Stimulated activated CD8-positive, alpha-beta memory T cell treated with anti-CD3 and anti-CD28 coated beads, Interleukin-7, amount 100 ng/mL, for 1 hour (primary cell): ENCODE results near the gene FARP1.

Experiments used
- DNase-seq, 2 donors: peaks; one replicate each; pipeline ENCODE4 v3.0.0-alpha.2; 2020; ENCODE audit warnings: low read depth in 2 of 2

The FARP1 gene

DNA sequence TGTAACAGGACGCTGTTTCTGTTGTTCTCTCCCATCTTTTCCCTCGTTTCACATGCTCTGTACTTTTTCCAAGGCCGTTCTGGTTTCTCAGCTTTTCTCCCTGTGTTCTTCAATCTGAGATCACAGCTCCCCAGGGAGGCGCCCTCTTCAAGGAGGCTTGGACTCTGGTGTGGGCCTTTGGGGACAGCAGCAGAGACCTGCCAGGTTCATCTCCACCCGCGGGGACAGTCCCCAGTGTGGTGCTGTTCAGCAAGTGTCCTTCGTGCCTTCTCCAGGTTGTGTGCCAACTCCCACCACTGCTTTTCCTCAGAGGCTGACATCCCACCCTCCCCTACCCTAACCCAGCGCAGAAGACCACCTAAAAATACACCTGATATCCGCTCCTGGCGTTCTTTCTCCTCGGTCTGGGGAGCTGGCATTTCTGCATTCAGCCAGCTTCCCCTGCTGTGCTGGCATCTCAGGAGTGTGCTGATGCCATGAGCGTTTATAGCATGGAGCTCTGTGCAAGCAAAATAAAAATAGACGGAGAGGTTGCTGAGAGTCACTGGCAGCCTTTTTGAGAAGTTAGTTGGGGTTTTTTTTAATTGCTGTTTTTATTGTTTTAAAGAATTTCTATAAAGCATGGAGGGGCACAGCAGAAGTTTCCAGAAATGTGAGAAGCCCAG is 284.6 kb downstream of the FARP1 start:
- no peak for DNase-seq

DNA sequence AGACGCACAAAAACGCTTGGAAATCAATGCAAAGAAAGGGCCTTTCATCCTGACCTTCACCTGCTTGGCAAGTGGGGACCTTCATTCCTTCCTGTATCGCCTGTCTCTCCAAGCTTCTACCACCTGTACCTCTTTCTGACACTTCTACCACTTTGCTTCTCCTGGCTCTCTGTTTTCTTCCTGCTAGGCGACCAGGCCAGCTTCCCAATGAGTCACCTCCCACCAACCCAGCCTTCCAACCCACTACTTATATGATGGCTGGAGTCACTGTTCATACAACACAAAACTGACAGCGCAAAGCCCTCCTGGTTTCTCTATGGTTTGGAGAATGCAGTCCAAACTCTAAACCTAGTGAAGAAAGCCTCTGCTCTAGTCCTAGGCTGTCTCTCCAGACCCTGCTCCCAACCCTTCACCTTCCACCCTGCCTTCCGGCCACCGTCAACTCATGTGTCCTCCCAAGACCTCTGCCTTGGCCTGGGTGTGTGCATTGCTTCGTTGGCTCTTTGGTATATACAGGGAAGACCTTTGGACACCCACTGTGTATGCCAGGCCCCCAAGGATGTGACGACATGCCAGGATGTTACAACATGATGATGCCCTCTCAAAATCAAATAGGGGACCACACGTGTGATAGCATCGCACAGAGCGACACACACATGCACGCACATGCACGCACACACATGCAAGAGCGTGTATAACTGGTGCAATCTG is 285.5 kb downstream of the FARP1 start:
- no peak for DNase-seq

DNA sequence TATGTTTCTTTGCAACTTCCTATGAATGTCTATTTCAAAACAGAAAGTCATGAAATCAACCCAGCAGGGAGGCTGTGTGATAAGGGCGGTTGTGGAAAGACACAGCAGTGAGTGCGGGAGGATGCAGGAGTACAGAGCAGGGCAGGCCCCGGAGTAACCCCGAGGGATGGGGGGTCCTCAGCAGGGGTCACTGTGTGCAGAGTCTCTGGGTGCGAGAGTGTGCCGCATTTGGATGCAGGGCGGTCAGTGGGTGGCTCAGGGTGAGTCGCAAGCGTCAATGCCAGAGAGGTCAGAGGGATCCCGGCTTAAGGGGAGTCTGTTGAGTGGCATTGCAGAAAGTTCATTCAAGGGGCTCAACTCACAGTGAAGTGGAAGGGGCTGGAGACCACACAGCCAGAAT is 286.2 kb downstream of the FARP1 start:
- DNase-seq = no peak

DNA sequence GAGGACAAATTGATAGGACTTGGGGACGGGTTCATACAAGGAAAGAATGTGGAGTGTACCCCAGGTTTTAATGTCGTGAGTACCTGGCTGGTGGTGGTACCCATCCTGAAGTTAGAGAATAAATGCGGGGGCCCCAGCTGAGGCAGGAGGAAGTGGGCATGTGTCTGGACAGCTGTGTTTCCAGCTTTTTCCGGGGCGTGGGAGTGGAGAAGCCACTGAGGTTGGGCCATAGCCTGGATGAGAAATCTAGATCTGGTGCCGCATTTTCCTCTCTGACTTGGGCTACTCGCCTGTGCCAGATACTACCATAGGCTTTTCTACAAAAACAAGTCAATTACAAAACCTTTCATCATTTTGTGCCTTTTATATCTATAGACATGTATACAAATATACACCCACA is 286.6 kb downstream of the FARP1 start:
- DNase-seq = no peak

DNA sequence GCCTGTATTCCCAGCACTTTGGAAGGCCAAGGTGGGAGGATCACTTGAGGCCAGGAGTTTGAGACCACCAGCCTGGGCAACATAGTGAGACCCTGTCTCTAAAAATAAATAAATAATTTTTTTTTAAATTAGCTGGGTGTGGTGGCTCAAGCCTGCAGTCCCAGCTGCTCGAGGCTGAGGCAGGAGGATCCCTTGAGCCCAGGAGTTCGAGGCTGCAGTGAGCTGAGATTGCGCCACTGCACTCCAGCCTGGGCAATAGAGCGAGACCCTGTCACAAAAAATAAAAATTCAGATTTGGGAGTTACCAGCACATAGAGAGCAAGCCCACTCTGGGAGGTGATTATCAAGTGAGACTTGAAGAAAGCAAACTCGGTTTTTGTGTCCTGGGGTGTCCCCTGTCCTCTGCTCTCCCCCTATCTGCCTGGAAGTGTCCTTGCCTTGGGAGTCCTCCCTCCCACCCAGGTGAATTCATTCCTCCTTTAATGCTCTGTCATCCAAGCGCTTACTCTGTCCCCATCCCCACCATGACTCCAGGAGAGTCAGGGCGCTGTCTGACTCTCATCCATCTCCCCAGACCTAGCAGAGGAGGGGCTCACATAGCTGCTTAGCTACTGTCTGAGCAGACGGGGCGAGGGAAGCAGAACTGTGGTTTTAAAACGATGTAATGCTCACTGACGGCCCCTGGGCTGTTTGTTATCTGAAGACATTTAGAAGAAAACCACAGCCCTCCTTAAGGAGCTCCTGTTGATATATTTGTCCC is 287.3 kb downstream of the FARP1 start:
- DNase-seq = no peak

DNA sequence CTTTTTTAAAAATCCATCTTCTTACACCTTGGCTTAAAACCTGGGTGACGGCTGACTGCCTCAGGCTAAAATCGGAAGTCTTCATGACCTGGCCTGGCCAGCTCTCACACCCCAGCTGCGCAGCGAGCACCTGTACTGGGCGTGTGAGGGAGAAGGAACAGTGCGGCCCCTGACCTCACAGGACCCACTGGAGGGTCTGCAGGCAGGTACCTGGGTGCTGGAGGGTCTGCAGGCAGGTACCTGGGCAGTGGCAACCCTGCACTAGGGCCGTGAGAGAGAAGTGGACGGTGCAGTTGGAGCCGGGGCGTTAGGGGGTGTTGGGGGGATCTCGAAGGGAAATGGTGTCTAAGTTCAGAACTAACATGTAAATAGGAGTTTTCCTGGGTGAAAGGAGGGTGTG is 289.7 kb downstream of the FARP1 start:
- DNase-seq = no peak

DNA sequence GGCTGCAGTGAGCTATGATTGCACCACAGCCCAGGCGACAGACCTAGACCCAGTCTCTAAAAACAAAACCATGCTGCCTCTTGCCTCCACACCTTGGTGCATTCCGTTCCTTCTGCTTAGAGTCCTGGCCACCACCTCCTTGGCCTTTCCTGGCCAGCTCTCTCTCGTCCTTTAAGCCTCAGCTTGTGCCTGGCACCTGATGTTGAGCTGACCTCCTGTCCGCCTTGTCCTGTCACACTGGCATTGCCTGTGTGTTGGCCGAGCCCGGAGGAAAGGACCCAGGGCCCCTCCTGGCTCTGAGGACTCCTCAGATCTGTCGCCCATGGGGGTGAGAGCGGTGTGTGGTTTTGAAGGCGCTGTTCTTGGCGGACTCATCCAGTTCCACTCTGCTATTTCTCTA is 290.8 kb downstream of the FARP1 start:
- no peak for DNase-seq

DNA sequence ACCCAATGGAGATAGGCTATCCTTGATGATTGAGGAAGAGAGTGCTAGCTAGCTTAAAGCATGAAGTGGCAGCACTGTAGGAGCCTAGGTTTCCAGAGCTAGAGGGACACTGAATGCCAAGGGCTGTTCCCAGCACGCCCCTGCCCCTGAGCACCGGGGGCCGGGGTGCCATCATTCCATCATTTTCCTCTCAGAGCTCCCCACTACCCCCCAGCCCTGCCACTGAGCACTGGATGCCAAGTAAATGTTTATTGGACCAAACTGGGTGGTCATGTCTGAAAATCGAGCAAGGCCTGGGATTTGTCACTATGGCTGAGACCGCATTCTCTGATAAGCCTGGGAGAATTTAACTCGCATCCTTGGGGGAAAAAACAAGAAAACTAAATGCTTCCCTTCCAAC is 291.2 kb downstream of the FARP1 start:
- no peak for DNase-seq

DNA sequence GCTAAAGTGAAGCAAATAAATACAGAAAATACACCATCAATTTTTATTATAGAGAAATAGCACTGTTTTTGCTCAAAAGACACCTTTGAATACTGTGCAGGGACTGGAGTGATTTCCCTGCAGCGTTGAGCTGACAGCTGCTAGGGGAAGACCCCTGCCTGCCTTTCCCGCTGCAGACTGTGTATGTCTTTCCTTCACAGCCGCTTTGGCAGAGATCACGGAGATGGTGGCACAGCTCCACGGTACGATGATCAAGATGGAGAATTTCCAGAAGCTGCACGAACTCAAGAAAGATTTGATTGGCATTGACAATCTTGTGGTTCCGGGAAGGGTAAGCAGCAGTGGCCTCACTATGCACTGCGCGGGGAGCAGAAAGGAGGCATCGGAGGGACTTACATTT is 292.5 kb downstream of the FARP1 start:
- DNase-seq = no peak

DNA sequence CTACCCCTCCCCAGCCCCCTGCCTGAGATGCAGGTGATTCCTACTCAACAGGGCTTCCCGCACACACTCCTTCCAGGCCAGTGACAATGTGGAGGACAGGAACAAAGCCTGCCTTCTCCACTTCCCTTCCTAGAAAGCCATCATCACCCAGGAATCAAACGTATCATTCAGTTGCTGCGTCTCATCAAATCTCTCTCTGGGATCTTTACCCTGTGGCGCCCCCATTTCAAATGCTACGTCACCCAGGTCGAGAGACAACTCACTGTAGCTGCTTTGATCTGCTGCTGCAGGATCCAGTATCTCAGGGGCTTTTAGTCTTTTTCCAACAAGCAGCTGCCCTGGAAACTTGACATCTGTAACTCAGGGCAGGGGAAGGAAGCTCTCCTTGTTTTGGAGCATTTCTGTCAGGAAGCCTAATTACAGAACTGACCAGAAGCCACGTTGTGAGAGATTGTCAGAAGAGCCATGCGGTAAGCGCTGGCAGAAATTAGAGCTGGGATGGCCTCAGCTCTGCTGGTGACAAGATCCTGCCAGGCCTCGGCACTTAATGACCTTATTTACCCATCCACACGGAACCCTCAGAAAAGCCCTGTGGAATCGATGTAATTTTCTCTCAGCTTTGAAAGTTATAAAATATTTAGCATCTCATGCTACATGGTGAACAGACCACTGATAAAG is 293.5 kb downstream of the FARP1 start:
- no peak for DNase-seq

DNA sequence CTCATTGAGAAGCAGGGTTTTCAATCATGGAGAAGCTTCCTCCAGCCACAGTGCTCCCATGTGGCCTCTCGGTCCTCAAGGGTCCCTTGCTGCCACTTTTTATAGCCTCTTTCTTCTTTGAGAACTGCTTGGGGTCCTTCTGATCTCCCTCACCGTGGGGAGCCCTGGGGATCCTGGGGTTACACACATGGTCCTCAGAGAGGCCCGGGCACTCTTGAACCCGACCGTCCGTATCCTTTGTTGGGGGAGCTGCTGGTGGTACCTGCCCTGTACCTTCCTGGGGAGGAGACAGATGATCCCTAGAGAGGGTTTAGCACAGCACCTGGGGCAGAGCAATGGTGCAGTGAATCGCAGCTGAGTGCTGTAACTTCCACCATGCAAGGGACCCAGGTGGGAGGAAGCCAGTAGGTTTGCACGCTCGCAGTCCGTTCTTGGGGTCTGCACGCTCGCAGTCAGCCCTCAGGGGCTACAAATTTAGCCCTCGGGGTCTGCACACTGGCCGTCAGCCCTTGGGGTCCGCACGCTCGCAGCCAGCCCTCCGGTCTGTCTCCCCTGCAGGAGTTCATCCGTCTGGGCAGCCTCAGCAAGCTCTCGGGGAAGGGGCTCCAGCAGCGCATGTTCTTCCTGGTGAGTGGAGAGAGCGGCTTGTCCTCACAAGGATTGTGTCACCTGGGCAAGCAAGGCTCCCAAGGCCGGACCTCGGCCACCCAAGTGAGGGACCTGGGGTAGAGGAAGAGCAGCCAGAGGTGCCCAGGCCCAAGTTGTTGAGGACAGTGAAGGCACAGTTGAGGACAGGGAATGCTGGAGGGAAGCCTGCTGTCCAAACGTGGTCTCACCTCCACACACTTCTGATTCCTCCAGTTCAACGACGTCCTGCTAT is 295.6 kb downstream of the FARP1 start:
- no peak for DNase-seq

DNA sequence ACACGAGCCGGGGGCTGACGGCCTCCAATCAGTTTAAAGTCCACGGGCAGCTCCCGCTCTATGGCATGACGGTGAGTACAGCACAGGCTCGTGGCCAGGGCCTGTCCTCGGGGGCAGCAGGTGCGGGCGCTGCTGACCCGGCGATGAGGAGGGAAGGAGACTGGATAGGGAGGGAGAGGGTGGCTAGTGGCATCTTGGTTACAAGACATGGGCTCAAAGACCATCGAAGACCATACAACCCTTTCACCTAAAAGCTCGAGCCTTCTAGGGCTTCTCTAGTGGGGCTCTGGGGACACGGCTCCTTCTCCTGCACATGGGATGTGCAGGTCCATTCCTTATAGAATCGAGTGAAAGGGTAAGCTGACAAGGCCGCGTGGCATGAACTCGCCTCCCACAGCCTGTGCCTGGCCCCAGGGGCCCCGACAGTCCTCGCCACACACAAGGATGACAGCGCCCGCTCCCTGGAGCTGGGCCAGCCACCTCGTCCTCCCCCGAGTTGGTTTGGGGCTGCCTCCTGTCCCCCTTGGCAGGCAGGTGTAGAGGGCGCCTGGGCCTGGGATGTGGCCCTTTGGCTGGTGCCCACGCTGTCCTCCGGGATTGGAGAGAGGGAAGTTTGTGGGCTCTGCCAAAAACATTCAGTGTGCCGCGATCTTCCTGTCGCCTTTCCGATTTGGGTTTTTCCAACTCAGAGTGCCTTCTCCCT is 296.4 kb downstream of the FARP1 start:
- no peak for DNase-seq

DNA sequence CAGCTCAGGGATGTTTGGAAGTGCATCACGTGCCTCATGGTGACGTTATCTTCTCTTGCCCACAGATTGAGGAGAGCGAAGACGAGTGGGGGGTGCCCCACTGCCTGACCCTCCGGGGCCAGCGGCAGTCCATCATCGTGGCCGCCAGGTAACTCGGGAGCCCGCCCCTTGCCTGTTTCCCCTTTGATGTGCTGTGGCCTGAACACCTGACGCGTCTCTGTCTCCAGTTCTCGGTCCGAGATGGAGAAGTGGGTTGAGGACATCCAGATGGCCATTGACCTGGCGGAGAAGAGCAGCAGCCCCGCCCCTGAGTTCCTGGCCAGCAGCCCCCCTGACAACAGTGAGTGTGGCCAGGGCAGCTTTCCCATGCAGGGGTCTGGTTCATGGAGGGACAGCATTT is 297.0 kb downstream of the FARP1 start:
- no peak for DNase-seq

DNA sequence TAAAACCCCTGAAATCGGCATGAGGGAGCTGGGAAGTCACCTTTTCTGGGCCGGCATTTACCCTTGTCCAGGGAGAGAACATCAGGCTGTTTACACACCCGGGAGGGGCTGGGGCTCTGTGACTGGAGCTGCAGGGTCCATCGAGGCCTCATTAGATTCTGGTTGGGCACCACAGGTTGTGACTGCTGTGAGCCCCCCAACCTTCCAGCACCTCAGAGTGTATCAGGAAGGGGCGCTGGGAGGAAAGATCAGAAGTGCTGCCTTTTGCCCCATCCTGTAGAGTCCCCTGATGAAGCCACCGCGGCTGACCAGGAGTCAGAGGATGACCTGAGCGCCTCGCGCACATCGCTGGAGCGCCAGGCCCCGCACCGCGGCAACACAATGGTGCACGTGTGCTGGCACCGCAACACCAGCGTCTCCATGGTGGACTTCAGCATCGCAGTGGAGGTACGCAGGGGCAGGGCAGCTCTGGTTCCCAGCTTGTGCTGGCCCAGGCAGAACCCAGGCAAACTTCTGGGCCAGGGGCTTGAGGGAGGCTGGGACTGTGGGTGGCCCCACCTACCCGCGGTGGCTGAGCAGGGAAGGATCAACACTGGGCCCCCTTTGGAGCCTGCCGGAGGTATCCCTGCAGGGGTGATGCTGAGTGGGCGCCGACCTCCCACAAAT is 297.6 kb downstream of the FARP1 start:
- no peak for DNase-seq

DNA sequence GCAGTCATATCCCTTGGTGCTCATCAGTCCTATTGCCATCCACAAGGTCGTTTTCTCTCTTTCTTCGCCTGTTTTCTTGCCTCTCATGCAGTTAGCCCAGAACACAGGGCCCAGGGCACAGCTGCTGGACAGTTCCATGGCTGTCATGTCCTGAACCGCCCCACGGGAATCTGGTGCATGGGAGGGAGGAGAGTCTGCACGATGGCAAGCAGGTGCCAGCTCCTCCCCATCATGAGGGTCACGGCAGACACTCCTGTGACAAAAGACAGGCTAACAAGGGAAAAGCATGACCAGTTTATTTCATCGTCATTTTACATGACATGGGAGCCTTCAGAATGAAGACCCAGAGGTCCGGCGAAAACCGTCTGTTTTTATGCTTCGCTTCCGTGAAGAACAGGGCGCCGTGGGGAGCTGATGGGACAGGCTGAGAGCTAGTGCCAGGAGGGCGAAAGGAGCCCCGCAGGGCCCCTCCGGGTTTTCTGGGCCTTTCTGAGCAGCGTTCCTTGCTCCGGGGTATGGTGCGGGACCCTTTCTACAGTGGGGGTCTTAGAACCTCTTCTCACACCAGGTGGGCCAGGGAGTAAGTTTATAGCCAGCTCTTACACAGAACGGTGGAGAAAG is 298.3 kb downstream of the FARP1 start:
- no peak for DNase-seq

DNA sequence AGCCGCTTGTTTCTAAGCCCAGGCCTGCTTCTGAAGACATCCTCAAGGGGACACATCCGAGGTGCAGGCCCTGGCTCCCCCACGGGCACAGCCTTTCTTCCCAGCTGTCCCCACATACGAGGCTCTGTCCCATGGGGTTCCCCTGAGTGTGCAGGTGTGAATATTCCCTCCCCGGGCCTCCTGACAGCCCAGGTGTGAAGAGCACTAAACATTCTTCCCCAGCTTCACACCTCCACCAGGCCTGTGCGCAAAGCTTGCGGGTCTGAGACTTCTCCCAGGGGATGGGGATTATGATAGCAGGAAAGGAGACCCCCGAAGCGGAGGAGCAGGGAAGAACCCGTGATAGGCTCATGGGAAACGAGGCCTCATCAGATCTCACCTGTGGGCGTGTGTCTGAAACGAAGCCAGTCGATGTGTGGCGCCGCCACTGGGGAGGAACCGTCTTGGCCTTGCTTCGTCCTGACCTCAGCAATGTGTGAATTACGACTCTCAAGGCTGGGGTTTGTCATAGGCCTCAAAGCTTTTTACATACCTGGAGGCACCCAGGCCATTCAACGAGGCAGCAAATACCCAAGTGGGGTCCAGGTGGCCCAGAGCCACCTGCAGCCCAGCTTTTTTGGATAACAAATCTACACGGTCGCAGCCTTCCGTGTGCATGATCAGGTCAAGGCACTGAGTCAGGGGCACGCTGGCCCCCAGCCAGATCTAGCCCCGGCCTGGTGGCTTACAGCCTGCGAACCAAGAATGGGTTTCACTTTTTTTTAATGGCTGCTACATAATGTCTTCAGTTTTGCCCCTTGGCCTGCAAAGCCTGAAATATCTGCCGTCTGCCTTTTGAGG is 299.7 kb downstream of the FARP1 start:
- no peak for DNase-seq

DNA sequence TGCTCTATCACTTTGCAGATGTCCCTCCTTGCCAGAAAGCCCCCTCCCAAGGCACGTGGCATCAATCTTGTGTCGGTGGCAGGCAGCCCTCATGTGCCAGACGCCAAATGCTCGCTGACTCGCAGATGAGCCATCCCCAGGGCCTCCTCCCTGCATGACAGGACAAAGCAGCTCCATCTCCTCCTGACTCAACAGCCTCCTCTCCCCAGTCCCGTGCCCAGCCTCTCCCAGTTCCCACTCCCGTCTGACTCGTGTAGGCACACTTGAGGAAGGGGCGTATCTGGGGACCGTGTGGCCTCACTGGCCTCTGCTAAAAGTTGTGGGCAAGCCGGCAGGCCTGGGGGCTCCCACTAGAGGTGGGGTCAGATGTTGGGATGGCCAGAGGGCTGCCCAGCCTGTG is 300.4 kb downstream of the FARP1 start:
- no peak for DNase-seq

DNA sequence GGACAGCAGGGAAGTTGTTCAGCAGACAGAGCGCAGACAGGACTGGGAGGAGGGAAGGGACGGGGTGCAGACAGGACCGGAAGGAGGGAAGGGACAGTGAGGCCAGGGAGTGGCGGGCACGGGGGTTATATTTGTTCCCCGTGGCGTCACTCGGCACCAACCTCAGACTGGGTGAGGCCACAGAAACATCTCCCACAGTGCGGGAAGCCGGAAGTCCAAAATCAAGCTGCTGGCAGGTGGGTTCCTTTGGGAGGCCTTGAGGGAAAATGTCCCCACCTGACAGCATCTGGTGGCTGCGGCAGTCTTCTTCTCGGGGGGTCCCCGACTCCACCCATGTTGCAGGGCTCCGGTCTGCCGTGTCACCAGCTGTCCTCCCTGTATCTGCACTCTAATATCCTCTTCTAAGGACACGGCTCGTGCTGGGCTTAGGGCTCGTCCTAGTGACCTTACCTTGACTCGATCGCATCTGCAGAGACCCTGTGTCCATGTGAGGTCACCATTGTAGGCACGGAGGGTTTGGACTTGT is 301.0 kb downstream of the FARP1 start:
- no peak for DNase-seq

DNA sequence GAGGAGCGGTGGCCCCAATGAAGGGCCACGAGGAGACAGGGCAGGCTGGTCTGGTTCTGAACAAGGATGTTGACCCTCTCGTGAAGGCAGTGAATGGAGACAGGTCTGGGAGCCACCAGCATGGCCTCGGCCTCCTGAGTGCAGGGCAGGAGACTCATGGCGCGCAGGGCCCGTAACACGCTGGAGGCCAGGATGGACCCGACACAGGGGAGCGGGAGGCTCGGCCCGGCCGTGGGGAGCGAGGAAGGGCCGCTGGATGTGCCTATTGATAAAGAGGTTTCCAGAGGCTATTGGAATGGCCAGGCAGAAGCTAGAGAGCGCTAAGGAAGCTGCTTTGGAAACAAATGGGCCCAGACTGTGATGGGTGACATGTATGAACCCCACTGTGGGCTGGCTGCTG is 301.5 kb downstream of the FARP1 start:
- no peak for DNase-seq
